Activated CD8-positive, alpha-beta memory T cell treated with anti-CD3 and anti-CD28 coated beads for 24 hours (primary cell): Measurements from ENCODE around the gene CATSPER4.

Experiments
- DNase-seq: peaks from one replicate; pipeline ENCODE4 v3.0.0-alpha.2; 2020

CATSPER4 gene

DNA sequence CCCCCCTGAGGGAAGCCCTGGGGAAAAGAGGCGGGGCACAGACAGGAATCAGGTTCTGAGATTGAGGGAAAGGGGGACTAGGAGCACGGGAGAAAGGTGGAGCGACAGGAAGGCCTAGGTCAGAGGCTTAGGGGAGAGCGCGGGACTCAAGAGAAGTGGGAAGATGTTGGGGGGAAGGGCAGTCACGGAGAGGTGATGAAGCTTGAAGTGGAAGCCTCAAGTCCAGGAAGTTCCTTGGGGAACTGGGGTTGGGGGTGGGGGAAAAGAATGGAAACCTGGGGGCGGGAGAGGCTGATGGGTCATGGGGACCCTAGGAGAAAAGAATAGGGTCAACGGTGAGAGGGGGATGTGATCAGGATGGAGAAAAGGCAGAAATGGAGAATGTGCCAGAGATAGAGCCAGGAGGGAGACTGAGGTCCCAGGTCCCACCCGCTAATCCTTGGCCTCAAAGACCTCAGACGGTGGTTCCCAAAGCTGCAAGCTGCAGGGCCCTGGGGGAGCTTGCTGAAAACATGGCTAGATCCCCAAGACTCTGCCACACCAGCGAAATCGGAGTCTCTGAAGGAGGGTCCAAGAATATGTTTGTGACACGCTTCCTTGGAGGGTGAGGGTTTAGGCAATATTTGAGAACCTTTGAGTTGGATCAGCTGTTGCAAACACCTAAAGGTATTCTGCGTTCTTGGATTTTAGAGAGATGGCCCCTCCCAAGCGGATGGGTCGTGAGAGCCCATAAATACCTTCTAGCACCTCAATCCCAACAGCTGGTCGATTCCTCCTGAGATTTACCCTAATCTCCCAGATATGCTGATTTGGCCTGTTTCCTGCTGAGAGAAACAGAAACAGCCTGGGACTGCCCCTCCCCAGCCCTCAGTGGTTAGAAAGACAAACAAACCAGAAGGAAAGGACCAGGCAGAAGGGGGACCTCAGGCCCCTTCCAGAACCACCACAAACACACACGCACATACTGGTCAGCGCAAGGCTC, 25.2 kb upstream of the CATSPER4 start:
- DNase-seq: no peak

DNA sequence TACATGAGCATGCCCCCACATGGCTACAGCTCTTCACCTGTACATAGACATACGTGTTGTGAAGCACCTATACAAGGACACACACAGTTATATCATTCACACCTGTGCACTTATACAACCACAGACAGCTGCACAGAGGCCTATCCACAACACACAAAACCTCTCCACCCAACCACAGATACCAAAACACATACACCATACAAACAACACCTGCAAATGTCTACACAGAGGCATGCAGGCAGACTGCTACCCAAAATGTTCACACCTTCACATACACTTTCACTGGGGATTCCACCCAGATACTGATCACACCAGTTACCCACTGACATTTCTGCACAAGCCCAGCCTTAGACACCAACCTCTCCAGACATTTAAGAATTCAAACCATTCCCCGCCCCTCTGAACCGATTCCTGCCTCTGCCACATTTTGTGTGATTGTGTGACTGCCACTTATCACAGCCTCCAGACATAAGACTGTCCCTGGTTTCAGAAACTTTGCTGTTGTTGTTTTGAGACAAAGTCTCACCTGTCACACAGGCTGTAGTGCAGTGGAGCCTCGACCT, 23.6 kb upstream of the CATSPER4 start:
- DNase-seq: no peak

DNA sequence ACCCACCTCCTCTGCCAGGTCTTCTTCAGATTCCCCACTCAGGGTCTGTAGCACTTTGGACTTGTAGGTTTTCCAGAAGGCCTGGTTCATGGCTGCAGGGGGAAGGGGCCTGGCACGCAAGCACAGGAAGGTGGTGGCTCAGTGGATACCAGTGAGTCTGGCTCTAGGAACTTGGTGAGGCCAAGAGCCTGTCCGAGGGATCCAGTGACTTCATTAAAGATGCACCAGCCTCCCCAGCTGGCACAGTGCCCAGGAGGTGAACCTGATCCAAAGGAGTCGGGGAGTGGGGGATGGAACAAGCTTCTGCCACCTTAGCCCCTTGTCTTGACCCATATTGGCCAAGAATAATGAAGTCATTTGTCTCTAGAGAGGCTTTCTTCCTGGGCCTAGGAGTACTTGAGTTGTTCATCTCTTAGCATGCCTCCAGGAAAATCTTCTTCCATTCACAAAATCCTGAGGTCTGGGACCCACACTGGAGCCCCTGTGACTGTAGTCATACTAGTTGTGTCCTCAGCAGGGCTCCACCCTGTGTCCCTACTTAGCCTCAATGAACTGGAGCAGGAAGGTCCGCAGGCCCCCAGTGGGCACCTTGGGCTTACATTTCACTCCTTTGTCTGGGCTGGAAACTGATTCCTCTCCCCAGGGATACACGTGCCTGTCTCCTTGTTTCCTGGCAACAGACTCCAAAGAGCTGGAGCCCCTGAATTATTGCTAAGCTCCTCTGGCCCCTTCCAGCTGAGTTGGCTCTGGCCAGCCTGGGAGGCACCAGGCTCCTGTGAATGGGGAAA, 21.8 kb upstream of the CATSPER4 start, which contains the start of gene C1orf232:
C1orf232 (minus strand) TSS at position 554 of the 788 bp plus-strand sequence; CDS start at position 90, 464 bp downstream.
- DNase-seq: no peak

DNA sequence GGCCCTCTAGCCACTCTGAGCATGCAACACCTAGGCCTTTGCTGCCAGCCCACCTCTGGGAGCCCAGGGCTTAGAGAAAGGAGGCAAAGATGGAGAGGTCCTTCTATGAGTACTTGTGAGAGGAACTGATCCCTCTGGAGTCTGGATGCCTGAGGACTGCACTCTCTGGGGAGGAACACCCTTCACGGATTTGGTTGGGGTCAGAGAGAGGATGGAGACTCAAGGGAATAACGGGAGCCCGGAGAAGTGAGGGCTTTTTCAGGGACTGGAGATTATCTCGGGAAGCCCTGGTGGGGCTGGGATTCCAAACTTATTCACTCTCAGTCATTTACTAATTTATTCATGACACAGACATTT, 21.2 kb upstream of the CATSPER4 start:
- DNase-seq: no peak

DNA sequence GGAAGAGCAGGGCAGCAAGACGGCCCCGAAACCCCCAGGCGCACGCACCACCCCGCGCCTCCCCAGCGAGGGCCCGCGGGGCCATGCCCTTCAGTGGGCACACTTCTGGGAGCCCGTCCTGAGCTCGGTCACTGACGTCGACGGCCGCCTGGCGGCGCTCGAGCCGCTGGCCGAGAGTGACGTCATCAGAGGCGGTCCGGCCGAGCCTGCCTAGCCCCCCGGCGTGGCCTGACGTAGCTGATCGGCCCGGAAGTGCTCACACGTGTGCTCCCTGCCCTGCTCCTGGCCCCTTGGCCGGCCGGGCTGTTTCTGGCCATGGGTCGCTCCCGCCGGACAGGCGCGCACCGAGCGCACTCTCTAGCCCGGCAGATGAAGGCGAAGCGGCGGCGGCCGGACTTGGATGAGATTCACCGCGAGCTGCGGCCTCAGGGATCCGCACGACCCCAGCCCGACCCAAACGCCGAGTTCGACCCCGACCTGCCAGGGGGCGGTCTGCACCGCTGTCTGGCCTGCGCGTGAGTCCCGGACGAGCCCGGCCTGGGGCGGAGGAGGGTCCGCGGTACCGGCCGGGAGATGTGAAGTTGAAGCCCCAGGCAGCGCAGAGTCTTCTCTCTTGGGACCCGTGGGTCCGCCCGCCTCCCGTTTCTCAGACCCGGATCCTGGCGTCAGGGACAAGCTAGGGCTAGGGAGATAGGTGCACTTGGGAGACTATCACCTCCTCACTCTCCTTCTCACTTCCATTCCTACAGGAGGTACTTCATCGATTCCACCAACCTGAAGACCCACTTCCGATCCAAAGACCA, 20.5 kb upstream of the CATSPER4 start, which contains the start of gene ZNF593:
ZNF593 (plus strand) TSS at position 240 of the 803 bp plus-strand sequence; CDS start at position 316, 76 bp downstream.
- DNase-seq: peak; percentile 95

DNA sequence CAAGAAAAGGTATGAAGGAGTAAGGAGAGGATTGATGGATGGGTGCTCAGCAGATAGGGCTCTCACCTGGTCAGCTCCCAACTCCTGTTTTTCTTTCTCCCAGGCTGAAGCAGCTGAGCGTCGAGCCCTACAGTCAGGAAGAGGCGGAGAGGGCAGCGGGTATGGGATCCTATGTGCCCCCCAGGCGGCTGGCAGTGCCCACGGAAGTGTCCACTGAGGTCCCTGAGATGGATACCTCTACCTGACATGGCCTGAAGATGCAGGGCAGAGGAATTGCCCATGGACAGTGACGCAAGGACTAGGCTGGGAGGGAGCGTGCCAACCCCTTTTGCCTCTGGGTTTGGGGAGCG, 20.0 kb upstream of the CATSPER4 start:
- no peak for DNase-seq

DNA sequence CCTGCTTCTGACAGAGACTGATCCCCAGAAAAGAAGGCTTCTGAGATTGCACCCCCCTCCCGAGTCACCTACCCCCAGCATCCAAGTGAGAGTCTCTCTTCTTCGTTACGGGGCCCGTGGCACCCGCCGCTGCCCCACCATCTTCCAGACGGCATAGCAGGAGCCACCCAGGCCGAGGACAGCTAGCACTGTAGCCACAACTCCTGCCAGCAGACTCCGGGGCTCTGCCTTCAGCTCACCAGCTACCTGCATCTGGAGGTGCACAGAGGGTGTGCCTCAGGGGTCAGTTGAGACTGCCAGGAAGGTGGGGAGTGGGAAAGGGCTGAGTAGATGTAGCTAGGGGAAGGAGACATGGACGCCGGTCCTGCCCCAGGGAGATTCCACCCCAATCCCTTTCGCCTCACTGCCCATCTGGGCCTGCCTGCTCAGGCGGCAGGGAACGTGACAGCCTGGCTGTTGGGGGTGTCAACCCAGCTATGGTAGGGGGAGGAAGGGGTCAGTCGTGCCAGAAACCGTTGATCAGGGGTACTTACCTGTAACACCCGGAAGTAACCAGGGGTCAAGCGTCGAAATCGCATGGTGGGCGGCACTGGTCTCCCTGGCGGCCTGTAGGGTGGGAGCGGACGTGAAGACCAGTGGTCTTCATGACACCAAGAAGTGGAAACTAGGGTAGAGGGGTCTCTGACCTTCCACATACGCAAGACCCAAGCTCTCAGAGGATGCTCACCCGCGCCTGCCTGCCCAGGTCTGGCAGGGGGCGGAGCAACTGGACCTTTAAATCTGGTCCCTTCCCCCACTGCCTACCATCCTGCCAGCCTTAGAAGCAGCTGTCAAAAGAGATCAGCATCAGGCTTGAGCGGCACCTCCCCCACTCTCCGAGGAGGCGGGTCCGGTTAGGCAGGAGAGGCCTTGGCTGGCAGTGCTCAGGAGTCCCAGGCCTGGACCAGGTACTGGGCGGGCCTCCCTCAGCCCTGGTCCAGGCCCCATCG, 19.0 kb upstream of the CATSPER4 start, which contains the start of gene ZNF593OS:
ZNF593OS (minus strand) TSS at position 749 of the 989 bp plus-strand sequence; CDS start at position 578, 171 bp downstream.
- no peak for DNase-seq

DNA sequence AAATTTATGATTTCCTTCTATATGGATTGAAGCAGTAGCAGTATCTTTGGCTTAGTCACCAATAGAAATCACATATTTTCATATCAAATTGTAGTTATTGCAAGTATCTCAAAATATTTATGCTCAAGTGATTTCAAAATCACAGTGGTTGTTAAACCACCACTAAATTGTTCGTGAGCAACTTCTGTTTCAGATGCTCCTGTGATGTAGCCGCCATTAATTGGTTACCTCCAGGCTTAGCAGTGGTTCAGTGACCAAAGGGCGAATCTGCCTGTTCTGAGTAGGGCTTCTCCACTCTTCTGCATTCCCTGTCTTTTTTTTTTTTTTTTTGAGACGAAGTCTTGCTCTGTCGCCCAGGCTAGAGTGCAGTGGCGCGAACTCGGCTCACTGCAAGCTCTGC, 15.1 kb upstream of the CATSPER4 start:
- no peak for DNase-seq

DNA sequence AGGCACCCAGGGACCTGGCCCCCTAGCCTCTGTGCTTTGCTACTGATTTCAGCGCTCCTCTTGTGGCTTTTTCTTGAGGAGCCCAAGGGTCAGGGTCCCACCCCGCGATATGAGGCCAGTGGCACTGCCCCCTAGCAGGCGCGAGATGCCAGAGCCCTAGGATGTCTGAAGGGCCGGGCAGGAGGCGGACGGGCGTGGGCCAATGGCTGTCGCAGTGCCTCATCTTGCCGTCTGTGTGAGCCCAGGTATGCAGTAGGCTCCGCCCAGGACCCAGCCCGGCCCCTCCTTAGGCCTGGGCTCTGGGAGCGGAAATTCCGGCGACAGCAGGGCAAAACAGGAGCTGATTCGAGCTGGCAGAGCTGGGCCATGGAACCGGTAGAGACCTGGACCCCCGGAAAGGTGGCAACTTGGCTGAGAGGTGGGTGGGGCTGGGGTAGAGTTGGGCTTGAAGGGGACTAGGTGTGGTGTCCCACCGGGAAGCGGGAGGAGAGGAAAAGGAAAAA, 13.2 kb upstream of the CATSPER4 start, which contains the start of gene CNKSR1:
CNKSR1 (plus strand) TSS at position 310 of the 503 bp plus-strand sequence; CDS start at position 367, 57 bp downstream.
- DNase-seq: no peak

DNA sequence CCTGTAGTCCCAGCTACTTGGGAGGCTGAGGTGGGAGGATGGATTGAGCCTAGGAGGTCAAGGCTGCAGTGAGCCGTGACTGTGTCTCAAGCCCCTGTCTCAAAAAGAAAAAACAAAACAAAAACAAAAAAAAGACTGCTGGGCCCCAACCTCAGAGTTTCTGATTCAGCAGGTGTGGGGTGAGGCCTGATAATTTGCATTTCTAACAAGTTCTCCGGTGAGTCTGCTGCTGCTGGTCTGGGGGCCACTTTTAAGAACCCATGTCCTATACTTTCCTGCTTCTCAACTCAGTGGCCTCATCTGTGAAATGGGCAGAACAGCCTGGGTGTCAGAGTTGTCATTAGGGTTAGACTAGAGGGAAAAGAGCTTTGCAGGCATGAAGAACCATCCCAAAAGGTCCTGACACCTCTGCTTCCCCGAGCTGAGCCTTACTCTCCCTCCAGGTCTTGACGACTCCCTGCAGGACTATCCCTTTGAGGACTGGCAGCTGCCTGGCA, 10.3 kb upstream of the CATSPER4 start:
- no peak for DNase-seq

DNA sequence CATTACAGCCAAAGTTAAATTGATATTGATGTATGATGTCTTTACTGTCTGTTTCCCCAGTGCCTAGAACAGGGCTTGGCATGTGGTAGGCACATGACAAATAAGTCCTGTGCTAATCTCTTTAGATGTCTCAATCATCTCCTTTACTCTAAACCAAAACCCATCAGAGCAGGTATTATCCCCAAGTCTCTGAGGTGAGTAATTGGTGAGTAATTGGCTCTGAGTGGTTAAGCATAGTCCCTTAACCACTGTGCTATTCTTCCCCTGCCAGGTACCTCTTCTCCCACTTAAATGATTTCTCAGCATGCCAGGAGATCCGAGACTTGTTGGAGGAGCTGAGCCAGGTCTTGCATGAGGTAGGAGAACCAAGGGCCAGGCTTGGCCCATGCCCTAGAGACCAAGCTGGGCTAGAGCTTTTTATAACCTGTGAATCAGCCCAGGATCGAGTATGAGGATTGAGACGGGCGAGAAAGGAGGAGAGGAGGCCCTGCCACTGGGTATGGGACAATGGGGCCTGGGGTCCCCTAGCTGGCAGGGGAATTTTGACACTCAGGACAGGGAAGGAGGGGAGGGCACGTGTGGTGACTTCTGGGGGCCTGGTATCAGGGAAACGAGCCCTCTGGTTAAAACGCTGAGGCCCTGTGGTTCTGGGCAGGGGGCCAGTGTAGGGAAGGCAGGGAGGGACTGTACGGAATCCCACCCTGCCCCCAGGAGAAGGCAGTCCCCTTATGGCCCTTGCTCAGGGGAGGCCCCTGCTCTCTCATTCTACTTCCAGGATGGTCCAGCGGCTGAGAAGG, 8.6 kb upstream of the CATSPER4 start:
- no peak for DNase-seq

DNA sequence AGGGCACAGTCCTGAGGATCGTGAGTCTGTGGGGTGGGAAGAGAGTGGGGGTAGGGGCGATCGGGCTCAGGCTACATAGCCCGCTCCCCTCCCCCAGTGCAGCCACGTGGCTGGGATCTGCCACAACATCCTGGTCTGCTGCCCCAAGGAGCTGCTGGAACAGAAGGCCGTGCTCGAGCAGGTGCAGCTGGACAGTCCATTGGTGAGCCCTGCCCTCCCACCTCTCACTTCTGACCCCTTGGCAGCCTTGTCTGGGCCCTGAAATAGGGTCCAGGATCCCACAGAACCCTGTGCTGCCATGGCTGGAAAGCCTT, 8.1 kb upstream of the CATSPER4 start:
- no peak for DNase-seq

DNA sequence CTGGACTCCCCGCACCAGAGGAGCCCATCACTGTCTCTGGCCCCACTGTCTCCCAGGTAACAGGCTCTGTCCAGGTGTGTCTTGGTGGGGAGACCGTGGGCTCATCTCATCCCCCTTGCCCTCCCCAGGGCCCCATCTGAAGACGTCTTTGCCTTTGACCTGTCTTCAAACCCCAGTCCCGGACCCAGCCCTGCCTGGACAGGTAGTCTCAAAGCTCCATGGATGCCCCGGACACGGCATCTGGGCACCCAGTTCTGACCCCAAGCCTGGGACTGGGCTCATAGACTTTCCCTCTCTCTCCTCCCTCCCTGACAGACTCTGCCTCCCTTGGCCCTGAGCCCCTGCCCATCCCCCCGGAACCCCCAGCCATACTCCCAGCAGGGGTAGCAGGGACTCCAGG, 6.3 kb upstream of the CATSPER4 start:
- DNase-seq: no peak

DNA sequence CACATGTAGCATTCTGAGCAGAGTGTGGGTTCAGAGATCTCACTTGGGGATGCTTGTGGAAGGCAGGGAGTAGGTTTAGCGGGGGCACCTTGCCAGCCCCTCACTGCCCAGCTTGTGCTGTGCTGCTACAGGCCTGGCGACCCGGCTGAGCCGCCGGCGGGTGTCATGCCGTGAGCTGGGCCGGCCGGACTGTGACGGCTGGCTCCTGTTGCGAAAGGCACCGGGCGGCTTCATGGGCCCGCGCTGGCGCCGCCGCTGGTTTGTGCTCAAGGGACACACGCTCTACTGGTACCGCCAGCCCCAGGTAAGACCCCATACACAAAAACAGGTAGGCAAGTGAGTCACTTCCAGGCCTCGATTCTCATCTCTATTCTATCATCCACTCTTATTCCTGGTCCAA, 5.5 kb upstream of the CATSPER4 start:
- DNase-seq: no peak

DNA sequence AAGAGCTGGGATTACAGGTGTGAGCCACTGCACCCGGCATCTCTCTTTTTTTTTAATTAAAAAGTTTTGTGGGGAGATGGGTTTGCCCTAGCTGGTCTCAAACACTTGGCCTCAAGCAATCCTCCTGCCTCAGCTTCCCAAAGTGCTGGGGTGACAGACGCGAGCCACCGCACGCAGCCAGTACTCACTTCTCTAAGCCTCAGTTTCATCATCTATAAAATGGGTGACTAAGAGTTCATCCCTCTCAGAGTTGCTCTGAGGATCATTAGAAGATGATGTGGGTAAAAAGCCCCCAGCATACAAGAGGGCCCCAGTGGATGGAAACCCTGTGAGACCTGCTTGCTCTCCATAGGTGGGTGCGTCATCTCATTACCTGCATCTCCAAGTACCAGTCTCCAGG, 2.5 kb upstream of the CATSPER4 start:
- DNase-seq: no peak

DNA sequence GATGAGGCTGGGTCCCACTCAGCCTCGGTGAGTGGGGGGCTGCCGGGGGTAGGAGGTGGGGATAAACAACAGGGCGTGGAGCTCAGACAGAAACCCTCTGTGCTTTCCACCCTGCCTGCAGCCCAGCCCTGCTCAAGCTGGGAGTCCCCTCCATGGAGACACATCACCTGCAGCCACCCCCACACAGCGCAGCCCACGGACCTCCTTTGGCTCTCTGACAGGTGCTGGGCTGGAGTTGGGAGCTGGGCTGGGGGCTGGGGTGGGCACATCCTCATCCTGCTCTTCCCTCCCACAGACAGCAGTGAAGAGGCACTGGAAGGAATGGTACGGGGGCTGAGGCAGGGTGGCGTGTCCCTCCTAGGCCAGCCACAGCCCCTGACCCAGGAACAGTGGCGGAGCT, 1.9 kb upstream of the CATSPER4 start:
- no peak for DNase-seq

DNA sequence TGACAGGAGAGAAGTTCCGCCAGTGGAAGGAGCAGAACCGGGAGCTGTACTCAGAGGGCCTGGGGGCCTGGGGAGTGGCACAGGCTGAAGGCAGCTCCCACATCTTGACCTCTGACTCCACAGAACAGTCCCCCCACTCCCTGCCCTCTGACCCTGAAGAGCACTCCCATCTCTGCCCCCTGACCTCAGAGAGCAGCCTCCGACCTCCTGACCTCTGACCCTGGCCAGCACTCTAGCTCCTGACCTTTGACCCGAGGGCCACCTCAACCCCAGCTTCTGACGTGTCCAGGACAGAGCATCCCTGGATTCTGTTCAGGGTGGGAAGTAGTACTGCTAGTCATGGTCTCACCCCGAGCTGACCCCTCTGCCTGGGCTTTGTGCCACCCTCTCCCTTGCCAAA, 1.1 kb upstream of the CATSPER4 start:
- DNase-seq: no peak

DNA sequence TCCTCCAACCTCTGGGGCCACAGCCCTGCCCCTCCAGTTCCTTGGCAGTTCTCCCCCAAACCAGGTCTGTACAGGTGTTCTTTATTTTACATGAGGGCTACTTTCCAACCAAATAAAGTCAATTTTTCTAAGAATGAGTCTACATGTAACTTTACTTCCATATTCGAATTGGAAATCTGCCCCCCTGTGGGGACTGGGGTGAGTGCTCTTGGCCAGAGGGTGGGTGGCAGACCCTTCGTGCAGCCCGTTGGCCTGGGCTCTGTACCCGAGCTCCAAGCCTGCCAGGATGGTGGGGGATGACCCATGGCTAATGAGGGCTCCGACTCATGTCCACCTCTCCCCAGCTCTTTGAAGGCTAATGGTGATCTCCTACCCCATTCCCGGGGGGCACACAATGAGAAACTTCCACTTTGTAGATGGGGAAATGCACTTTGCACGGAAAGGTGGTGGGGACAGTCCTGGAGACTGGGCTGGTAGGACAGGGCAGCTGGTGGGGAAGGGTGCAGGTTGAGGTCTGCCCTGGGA, 589 bp upstream of the CATSPER4 start:
- no peak for DNase-seq

DNA sequence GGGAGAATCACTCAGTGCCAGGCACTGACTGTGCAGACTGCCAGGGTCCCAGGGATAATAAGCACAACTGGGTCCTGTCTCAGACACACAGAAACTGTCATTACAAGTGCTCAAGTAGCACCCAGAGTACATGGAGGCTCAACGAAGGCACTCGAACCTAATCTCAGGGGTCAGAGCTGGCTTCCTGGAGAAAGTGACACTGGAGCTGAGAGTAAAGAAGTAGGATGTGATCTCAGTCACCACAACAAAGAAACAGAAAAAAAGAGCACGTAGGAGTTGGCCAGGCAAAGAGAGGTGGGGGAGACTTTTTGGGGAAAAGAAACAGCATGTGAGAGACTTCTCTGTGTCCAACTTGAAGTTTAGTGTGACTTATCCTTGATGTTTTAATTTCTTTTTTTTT, 1.3 kb downstream of the CATSPER4 start:
- no peak for DNase-seq

DNA sequence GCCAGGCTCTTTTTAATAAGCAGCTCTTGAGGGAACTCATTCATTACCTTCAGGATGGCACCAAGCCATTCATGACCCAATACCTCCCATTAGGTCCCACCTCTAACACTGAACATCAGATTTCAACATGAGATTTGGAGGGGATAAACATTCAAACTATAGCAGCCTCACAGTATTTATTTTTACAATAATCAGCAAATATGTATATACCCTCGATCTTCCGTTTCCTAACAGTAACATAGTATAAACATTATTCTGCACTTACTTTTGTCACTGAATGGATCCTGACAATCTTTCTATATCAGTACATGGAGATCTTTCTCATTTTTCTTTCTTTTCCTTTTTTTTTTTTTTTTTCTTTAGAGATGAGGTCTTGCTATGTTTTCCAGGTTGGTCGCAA, 5.4 kb downstream of the CATSPER4 start:
- DNase-seq: no peak
